B cell (primary cell): ENCODE measurements around the gene RERE. TPM values are rescaled to one million over a fixed set of nuclear protein-coding genes. Genes with fewer than 3 reads are reported as not detected.

ENCODE experiments used
- ATAC-seq: fragments of 200-7000 bp; cut with Tn5 transposase; one replicate; pipeline ENCODE4 v1.10.0; 2021; ENCODE audit warnings: low read depth, mild to moderate bottlenecking, moderate number of reproducible peaks, moderate library complexity
- CTCF ChIA-PET: fragments of 350-600 bp; sonication (Branson Sonifier 250); formaldehyde crosslinking; loops from one replicate; lab custom pipeline; 2021; ENCODE audit warnings: antibody characterized with exemption, inconsistent platforms; lab: Charles Lee
- POLR2A ChIA-PET: fragments of 350-600 bp; sonication (Branson Sonifier 250); formaldehyde crosslinking; loops from one replicate; lab custom pipeline; 2021; ENCODE audit warnings: antibody characterized with exemption; lab: Charles Lee
- DNase-seq: peaks from one replicate; pipeline ENCODE4 v3.0.0; 2013
- H2AFZ ChIP-seq: 2 replicates; pipeline ENCODE4 v1.6.1; 2012; ENCODE audit warnings: mild to moderate bottlenecking, low read depth, low read length; ENCODE audit not compliant: insufficient read depth, poor library complexity, severe bottlenecking
- H3K27ac ChIP-seq, 2 donors: 1 replicate in 1 of 2; 2 replicates in 1 of 2; pipeline ENCODE4 v1.5.1; 2012 to 2013; ENCODE audit warnings: low read length in 2 of 2, mild to moderate bottlenecking in 2 of 2, moderate library complexity in 1 of 2
- H3K27me3 ChIP-seq, 4 experiments: fragments of 200-600 bp in 1 of 4; sonication (generic) in 1 of 4; replicated peaks in 1 of 4; 1 replicate in 2 of 4; 2 replicates in 2 of 4; pipeline versions ENCODE4 v1.6.1 to v1.7.0; 2013 to 2016; ENCODE audit warnings: low read length in 3 of 4, mild to moderate bottlenecking in 2 of 4, mixed read lengths in 1 of 4, moderate library complexity in 1 of 4; ENCODE audit not compliant: insufficient read depth in 4 of 4, control insufficient read depth in 3 of 4; ENCODE audit errors: control extremely low read depth in 1 of 4
- H3K36me3 ChIP-seq, 2 experiments: replicated peaks in 1 of 2; 1 replicate in 1 of 2; 2 replicates in 1 of 2; pipeline versions ENCODE4 v1.6.1 to v1.7.1; 2013; ENCODE audit warnings: low read length in 1 of 2; ENCODE audit not compliant: insufficient read depth in 2 of 2, control insufficient read depth in 1 of 2; ENCODE audit errors: control extremely low read depth in 1 of 2, extremely low read depth in 1 of 2
- H3K4me1 ChIP-seq, 2 donors: fragments of 200-600 bp in 1 of 2; sonication (generic) in 1 of 2; 1 replicate in 1 of 2; 2 replicates in 1 of 2; pipeline versions ENCODE4 v1.5.1 to v1.6.1; 2013 to 2017; ENCODE audit warnings: low read length in 2 of 2; ENCODE audit not compliant: control insufficient read depth in 2 of 2, insufficient read depth in 2 of 2
- H3K4me2 ChIP-seq: replicated peaks from 2 replicates; pipeline ENCODE3; 2012; ENCODE audit warnings: mild to moderate bottlenecking, low read depth, low read length; ENCODE audit not compliant: poor library complexity, severe bottlenecking
- H3K4me3 ChIP-seq, 5 experiments: fragments of 200-600 bp in 1 of 5; sonication (generic) in 1 of 5; 1 replicate in 3 of 5; 2 replicates in 2 of 5; pipeline versions ENCODE4 v1.5.1 to v1.7.0; 2011 to 2016; ENCODE audit warnings: low read length in 4 of 5, mild to moderate bottlenecking in 4 of 5, low read depth in 2 of 5, control low read depth in 1 of 5, moderate library complexity in 1 of 5; ENCODE audit not compliant: insufficient read depth in 1 of 5; ENCODE audit errors: control extremely low read depth in 1 of 5, extremely low read depth in 1 of 5
- H3K79me2 ChIP-seq: fragments of 200-600 bp; sonication (generic); one replicate; pipeline ENCODE4 v1.6.0; 2016; ENCODE audit warnings: low read length; ENCODE audit not compliant: control insufficient read depth, insufficient read depth
- H3K9ac ChIP-seq: fragments of 200-600 bp; sonication (generic); 2 replicates; pipeline ENCODE4 v1.6.1; 2017; ENCODE audit warnings: mild to moderate bottlenecking, low read length, moderate library complexity
- H3K9me3 ChIP-seq, 3 donors: one replicate each; pipeline versions ENCODE4 v1.6.1 to v1.7.1; 2013; ENCODE audit warnings: low read length in 2 of 3; ENCODE audit not compliant: control insufficient read depth in 2 of 3, insufficient read depth in 1 of 3; ENCODE audit errors: control extremely low read depth in 1 of 3
- H4K20me1 ChIP-seq: 2 replicates; pipeline ENCODE4 v1.6.0; 2012; ENCODE audit warnings: mild to moderate bottlenecking, low read length; ENCODE audit not compliant: insufficient read depth, control insufficient read depth, poor library complexity, severe bottlenecking
- H3K27ac Mint-ChIP-seq: one replicate; pipeline ENCODE4 v1.8.0; 2021; ENCODE audit warnings: mixed read lengths
- H3K27me3 Mint-ChIP-seq: one replicate; pipeline ENCODE4 v1.8.0; 2021; ENCODE audit warnings: mixed read lengths
- H3K4me1 Mint-ChIP-seq: one replicate; pipeline ENCODE4 v1.8.0; 2021; ENCODE audit warnings: mixed read lengths
- H3K4me3 Mint-ChIP-seq: one replicate; pipeline ENCODE4 v1.8.0; 2021; ENCODE audit warnings: mixed read lengths
- H3K9me3 Mint-ChIP-seq: one replicate; pipeline ENCODE4 v1.8.0; 2022; ENCODE audit warnings: mixed read lengths; ENCODE audit not compliant: insufficient read depth
- EZH2 ChIP-seq: IDR thresholded peaks from 2 replicates; pipeline ENCODE4 v1.6.1; 2012; ENCODE audit warnings: borderline replicate concordance, low read depth, mild to moderate bottlenecking, moderate library complexity, low read length; ENCODE audit not compliant: insufficient read depth, poor library complexity, severe bottlenecking
- WGBS: methylation state at CpG from one replicate; pipeline ENCODE4 v1.1.5; 2013; ENCODE audit warnings: missing lambda C conversion rate; ENCODE audit not compliant: insufficient coverage; 5-methylcytosine and 5-hydroxymethylcytosine counted together
- intact Hi-C: fragments of 100-400 bp; cut with micrococcal nuclease; formaldehyde crosslinking; loops from one replicate; pipeline ENCODE4 v1.10.0; 2022
- polyA plus RNA-seq: library from polyadenylated mRNA; depleted of rRNA; stranded (reverse); fragments of >200 nt; gene quantifications from 2 replicates; pipeline ENCODE4 v1.2.3, GENCODE V29; 2012
- total RNA-seq, 2 donors: library from RNA; stranded (reverse); fragments of 120-200 nt in 1 of 2; gene quantifications; 1 replicate in 1 of 2; 2 replicates in 1 of 2; pipeline versions ENCODE4 v1.2.3 to v1.2.4, GENCODE V29; 2013 to 2022
- TF ChIP-seq, protein P1 (sequence below): fragments of 200-600 bp; IDR thresholded peaks from one replicate; pipeline ENCODE4 v1.8.0; 2022; ENCODE audit warnings: antibody characterized with exemption, mild to moderate bottlenecking

The RERE gene
- total and polyA plus RNA-seq, 2 donors (not counting 1 experiment from before 2014, with no cell fraction given), result 27.3 to 132 TPM

DNA sequence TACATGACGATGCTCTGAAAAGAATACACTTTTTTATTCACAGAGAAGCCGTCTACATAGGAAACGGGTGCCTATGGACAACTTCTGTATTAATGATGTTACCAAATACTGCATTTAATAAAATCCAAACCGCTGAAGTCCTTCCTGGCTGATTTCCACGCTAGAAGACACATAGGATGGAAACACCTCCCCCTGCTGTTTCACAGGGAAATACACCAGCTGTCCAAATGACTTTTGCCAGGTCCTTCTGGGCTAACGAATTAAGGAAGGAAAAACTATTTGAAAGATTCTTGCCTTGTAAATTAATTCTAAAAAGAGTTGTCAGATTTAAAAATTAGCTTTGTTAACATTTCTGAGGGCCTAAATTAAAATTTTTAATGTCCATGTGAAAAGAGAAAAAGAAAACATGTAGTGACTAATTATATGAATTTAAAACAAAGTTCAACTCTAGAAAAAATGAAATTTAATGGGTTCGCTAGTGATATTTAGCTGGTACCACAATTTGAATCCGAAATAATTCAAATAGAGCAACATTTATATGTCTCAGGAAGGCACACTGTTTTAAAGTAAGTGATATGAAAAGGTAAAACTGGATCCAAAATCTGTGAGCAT is 146.0 kb downstream of the RERE start:
- H3K4me2 ChIP-seq, result peak overlapping the region; percentile 23
- WGBS, result no CpG with 5 or more reads among the region's 8 CpGs
- no peak for TF ChIP-seq EZH2
- TF ChIP-seq, protein P1, sequence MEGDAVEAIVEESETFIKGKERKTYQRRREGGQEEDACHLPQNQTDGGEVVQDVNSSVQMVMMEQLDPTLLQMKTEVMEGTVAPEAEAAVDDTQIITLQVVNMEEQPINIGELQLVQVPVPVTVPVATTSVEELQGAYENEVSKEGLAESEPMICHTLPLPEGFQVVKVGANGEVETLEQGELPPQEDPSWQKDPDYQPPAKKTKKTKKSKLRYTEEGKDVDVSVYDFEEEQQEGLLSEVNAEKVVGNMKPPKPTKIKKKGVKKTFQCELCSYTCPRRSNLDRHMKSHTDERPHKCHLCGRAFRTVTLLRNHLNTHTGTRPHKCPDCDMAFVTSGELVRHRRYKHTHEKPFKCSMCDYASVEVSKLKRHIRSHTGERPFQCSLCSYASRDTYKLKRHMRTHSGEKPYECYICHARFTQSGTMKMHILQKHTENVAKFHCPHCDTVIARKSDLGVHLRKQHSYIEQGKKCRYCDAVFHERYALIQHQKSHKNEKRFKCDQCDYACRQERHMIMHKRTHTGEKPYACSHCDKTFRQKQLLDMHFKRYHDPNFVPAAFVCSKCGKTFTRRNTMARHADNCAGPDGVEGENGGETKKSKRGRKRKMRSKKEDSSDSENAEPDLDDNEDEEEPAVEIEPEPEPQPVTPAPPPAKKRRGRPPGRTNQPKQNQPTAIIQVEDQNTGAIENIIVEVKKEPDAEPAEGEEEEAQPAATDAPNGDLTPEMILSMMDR, result peak; percentile 92
- H3K27ac Mint-ChIP-seq, result no peak overlapping the region
- H2AFZ ChIP-seq, result no peak overlapping the region
- peaks cover 5% of the 10 kb centered on the region for H4K20me1 ChIP-seq
- no peak overlapping the region for H3K4me3 ChIP-seq
- H3K36me3 ChIP-seq, result no peaks in the 10 kb centered on the region
- ChIA-PET CTCF (interaction anchor here (0.6 to 11.3 kb wide), 30 partner anchors 10 to 688 kb away, joined by 3 to 205 read pairs (median 5); no protein-coding TSS in a partner anchor), POLR2A (interaction anchor here (0.6 to 1.0 kb wide), 2 partner anchors 10 to 20 kb away, joined by 3 to 8 read pairs; no protein-coding TSS in a partner anchor)
- H3K9me3 Mint-ChIP-seq, result no peaks in the 10 kb centered on the region
- peaks cover 66% of the 10 kb centered on the region for H3K4me1 Mint-ChIP-seq
- DNase-seq (peak; percentile 73), ATAC-seq (no peak)
- intact Hi-C loops, result loop anchor here (1.0 to 2.0 kb wide), 3 partner anchors 29 to 110 kb away; no protein-coding TSS in a partner anchor
- H3K27me3 ChIP-seq, result no peaks in the 10 kb centered on the region
- no peaks in the 10 kb centered on the region for H3K9me3 ChIP-seq
- H3K4me3 Mint-ChIP-seq, result no peak overlapping the region
- H3K79me2 ChIP-seq, result peaks cover 93% of the 10 kb centered on the region
- H3K9ac ChIP-seq, result no peak overlapping the region
- H3K27ac ChIP-seq, result no peak overlapping the region
- peaks cover 48 to 59% of the 10 kb centered on the region in 2 donors for H3K4me1 ChIP-seq
- no peaks in the 10 kb centered on the region for H3K27me3 Mint-ChIP-seq

DNA sequence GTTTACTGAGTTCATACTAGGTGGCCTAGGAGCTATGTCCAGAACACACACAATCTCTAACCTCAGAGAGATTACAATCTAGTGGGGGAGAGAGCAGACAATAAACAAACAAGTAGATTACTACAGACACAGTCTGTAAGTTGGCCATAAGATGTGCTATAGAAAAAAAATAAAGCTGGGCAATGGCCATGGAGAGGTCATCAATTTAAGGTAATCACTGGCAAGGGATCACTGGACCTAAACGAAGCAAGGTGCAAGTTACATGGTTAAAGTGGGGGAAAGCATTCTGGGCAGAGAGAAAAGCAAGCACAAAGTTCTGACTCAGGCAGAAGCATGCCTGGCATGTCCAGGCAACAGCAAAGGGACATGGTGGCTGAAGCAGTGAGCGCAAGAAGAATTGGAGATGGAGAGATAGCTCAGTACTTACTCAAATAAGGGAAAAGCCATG is 147.0 kb downstream of the RERE start:
- Histone ChIP-seq H4K20me1 (peaks cover 3% of the 10 kb centered on the region), H3K36me3 (no peaks in the 10 kb centered on the region), H3K4me1 (peaks cover 57 to 65% of the 10 kb centered on the region in 2 donors), H3K9ac (no peak overlapping the region), H2AFZ (no peak overlapping the region), H3K27me3 (no peaks in the 10 kb centered on the region), H3K79me2 (peaks cover 93% of the 10 kb centered on the region), H3K27ac (peak overlapping the region in 1 of 2 donors; percentile 51), H3K9me3 (no peaks in the 10 kb centered on the region), H3K4me3 (no peak overlapping the region), H3K4me2 (no peak overlapping the region)
- Mint-ChIP-seq H3K9me3 (no peaks in the 10 kb centered on the region), H3K4me3 (no peak overlapping the region), H3K4me1 (peaks cover 60% of the 10 kb centered on the region), H3K27ac (peak overlapping the region; percentile 1), H3K27me3 (no peaks in the 10 kb centered on the region)
- 100% methylated on average over 2 of the region's 2 CpGs for WGBS
- intact Hi-C loops, result loop anchor here (2.0 kb wide), 1 partner anchor 30 kb away; no protein-coding TSS in a partner anchor
- ATAC-seq, result no peak
- ChIA-PET CTCF (interaction anchor here (0.6 to 11.3 kb wide), 21 partner anchors 10 to 687 kb away, joined by 3 to 205 read pairs (median 7); no protein-coding TSS in a partner anchor), POLR2A (no interaction called here)
- TF ChIP-seq, protein P1, result no peak
- no peak for TF ChIP-seq EZH2
- DNase-seq, result no peak
